ENCODE results near the gene PRICKLE3.

Gene PRICKLE3

DNA sequence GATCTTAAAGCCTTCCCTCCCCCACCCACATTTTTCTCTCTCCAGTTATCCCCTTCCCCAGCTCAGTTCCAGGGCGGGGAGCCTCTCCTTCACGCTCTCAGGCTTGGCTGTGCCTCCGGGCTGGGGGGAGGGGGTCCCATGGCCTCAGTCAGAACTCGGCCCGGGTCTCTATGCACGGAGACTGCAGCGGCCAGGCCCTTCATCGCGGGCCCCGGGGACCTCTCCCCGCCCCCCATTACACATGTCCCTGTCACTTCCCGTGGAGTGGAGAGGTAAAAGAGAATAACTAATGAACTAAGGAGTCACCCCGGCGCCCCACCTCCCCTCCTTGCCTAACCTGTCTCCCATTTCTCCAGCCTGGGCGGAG is 838 bp upstream of the PRICKLE3 start:
- no peaks in the 10 kb centered on the region for H3K36me3 ChIP-seq (ENCODE audit: insufficient read depth)

GRCh38 chrX:49184294-49185281 is 1.6 kb downstream of the PRICKLE3 start:
- no peak overlapping the region for H3K4me3 ChIP-seq (IDR thresholded peaks at IDR 0.05; ENCODE audit: insufficient read depth, low read depth, low read length)
- peak overlapping the region; percentile 60 for H3K4me2 ChIP-seq
- TF ChIP-seq CTCF (conservative IDR thresholded peaks at IDR 0.05; ENCODE audit: low read depth, low read length): no peak
- no peak overlapping the region for H3K27ac ChIP-seq
- H3K27me3 ChIP-seq (ENCODE audit: insufficient read depth, low read depth): no peaks in the 10 kb centered on the region
- 0 out of 2 replicates have a peak, but pooled peaks cover 4% of the 10 kb centered on the region for H3K79me2 ChIP-seq (ENCODE audit: insufficient read depth, low read depth)
- no peaks in the 10 kb centered on the region for H4K20me1 ChIP-seq (ENCODE audit: insufficient read depth)
- H3K4me1 ChIP-seq (ENCODE audit: low read depth, poor library complexity, severe bottlenecking): no peaks in the 10 kb centered on the region
- no peak overlapping the region for H3K9ac ChIP-seq
- no peaks in the 10 kb centered on the region for H3K36me3 ChIP-seq (ENCODE audit: insufficient read depth)
- H2AFZ ChIP-seq (ENCODE audit: low read depth): no peak overlapping the region

More for the DNA sequence above, 838 bp upstream of the PRICKLE3 start:
- Histone ChIP-seq H3K4me3 (IDR thresholded peaks at IDR 0.05; ENCODE audit: insufficient read depth, low read depth, low read length) (no peak overlapping the region), H4K20me1 (ENCODE audit: insufficient read depth) (no peaks in the 10 kb centered on the region), H3K27ac (no peak overlapping the region), H3K79me2 (ENCODE audit: insufficient read depth, low read depth) (0 out of 2 replicates have a peak, but pooled peaks cover 4% of the 10 kb centered on the region), H3K4me2 (no peak overlapping the region), H2AFZ (ENCODE audit: low read depth) (no peak overlapping the region), H3K27me3 (ENCODE audit: insufficient read depth, low read depth) (no peaks in the 10 kb centered on the region), H3K4me1 (ENCODE audit: low read depth, poor library complexity, severe bottlenecking) (peaks cover 1% of the 10 kb centered on the region), H3K9ac (no peak overlapping the region)
- TF ChIP-seq CTCF (conservative IDR thresholded peaks at IDR 0.05; ENCODE audit: low read depth, low read length): no peak

DNA sequence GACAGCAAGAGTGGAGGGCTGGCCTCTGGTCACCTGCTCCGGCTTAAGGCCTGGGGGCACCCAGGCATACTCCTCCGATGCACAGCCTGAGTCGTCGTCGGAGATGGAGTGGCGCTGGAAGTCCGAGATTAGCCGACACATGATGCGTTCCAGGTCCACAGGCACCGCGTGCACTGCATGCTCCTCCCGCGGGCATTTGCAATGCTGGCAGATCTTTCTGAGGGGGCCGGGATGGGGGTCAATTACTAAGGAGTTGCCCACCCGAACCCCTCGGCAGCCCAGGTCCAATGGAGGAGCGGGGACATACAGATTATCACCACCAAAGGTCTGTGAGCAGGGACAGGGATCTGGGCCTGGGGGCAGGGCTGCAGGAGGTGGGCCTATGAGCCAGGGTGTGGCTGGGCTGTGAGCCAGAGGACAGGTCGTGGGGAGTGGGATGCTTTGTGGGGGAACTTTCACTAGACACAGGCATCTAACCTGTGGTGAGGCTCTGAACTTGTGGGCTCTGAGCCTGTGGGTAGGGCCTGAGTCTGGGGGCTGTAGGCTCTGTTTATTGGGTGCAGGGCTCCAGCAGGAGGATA is 2.4 kb downstream of the PRICKLE3 start:
- Histone ChIP-seq H3K36me3 (ENCODE audit: insufficient read depth) (no peaks in the 10 kb centered on the region), H3K4me2 (no peak overlapping the region), H3K27ac (no peak overlapping the region), H3K4me1 (ENCODE audit: low read depth, poor library complexity, severe bottlenecking) (no peaks in the 10 kb centered on the region), H4K20me1 (ENCODE audit: insufficient read depth) (no peaks in the 10 kb centered on the region), H2AFZ (ENCODE audit: low read depth) (no peak overlapping the region), H3K27me3 (ENCODE audit: insufficient read depth, low read depth) (no peaks in the 10 kb centered on the region), H3K4me3 (IDR thresholded peaks at IDR 0.05; ENCODE audit: insufficient read depth, low read depth, low read length) (no peak overlapping the region), H3K79me2 (ENCODE audit: insufficient read depth, low read depth) (0 out of 2 replicates have a peak, but pooled peaks cover 4% of the 10 kb centered on the region), H3K9ac (no peak overlapping the region)
- TF ChIP-seq CTCF (conservative IDR thresholded peaks at IDR 0.05; ENCODE audit: low read depth, low read length): no peak

GRCh38 chrX:49179358-49179757 is 6.8 kb downstream of the PRICKLE3 start:
- Histone ChIP-seq H4K20me1 (ENCODE audit: insufficient read depth) (no peaks in the 10 kb centered on the region), H3K4me3 (IDR thresholded peaks at IDR 0.05; ENCODE audit: insufficient read depth, low read depth, low read length) (no peak overlapping the region), H3K4me1 (ENCODE audit: low read depth, poor library complexity, severe bottlenecking) (peaks cover 5% of the 10 kb centered on the region), H3K4me2 (no peak overlapping the region), H3K9ac (no peak overlapping the region), H3K27me3 (ENCODE audit: insufficient read depth, low read depth) (no peaks in the 10 kb centered on the region), H3K27ac (no peak overlapping the region), H3K79me2 (ENCODE audit: insufficient read depth, low read depth) (no peaks in the 10 kb centered on the region), H2AFZ (ENCODE audit: low read depth) (no peak overlapping the region), H3K36me3 (ENCODE audit: insufficient read depth) (no peaks in the 10 kb centered on the region)
- no peak for TF ChIP-seq CTCF (conservative IDR thresholded peaks at IDR 0.05; ENCODE audit: low read depth, low read length)

All from KMS-11 (cell line).